DMS53 (cell line): ENCODE results near the gene ASIC3.
A peak's percentile ranks its signal among the peaks of the same experiment; 100 is the strongest.

Experiments used
- DNase-seq: peaks from one replicate; lab custom pipeline; 2025; lab: John Stamatoyannopoulos, UW

The ASIC3 gene

GRCh38 chr7:151085691-151086620, 37.6 kb downstream of the ASIC3 start, which contains the start of gene AGAP3:
Gene AGAP3, plus strand, starts transcription at chr7:151086475. Its CDS starts 267 bp downstream, at chr7:151086742.
- DNase-seq: peak; percentile 98

- peak; percentile 76 for DNase-seq
Measured at GRCh38 chr7:151086802-151087244, 38.5 kb downstream of the ASIC3 start.

GRCh38 chr7:151087245-151088018, 39.1 kb downstream of the ASIC3 start:
- peak; percentile 88 for DNase-seq

- no peak for DNase-seq
Measured at GRCh38 chr7:151088019-151088855, 39.9 kb downstream of the ASIC3 start.

GRCh38 chr7:151088856-151089699, 40.7 kb downstream of the ASIC3 start:
- DNase-seq: peak; percentile 57

GRCh38 chr7:151089893-151090730, 41.8 kb downstream of the ASIC3 start:
- no peak for DNase-seq

GRCh38 chr7:151091003-151091402, 42.7 kb downstream of the ASIC3 start:
- no peak for DNase-seq

GRCh38 chr7:151091431-151091830, 43.1 kb downstream of the ASIC3 start:
- DNase-seq: peak; percentile 64

GRCh38 chr7:151091988-151092387, 43.7 kb downstream of the ASIC3 start:
- DNase-seq: no peak

- no peak for DNase-seq
Measured at GRCh38 chr7:151093748-151094147, 45.4 kb downstream of the ASIC3 start.

GRCh38 chr7:151094675-151095074, 46.3 kb downstream of the ASIC3 start:
- no peak for DNase-seq

GRCh38 chr7:151095123-151095797, 46.9 kb downstream of the ASIC3 start:
- DNase-seq: no peak

- no peak for DNase-seq
Measured at GRCh38 chr7:151095828-151096475, 47.6 kb downstream of the ASIC3 start.

GRCh38 chr7:151099486-151100211, 51.3 kb downstream of the ASIC3 start:
- no peak for DNase-seq

- DNase-seq: no peak
Measured at GRCh38 chr7:151100921-151101320, 52.6 kb downstream of the ASIC3 start.

GRCh38 chr7:151101621-151102396, 53.5 kb downstream of the ASIC3 start:
- no peak for DNase-seq
